ENCODE results near the gene CRELD2. TPM values are rescaled to one million over a fixed set of nuclear protein-coding genes. Genes with fewer than 3 reads are reported as not detected.

Gene CRELD2
- polyA plus RNA-seq (83.2 and 97.3 TPM in 2 replicates), polyA minus RNA-seq (29.0 and 29.8 TPM in 2 replicates)

- peaks cover 2% of the 10 kb centered on the region for H4K20me1 ChIP-seq (ENCODE audit: insufficient read depth)
- peaks cover 10% of the 10 kb centered on the region for H3K79me2 ChIP-seq (replicated peaks; ENCODE audit: insufficient read depth, low read length)
- peak within 1 kb of the TSS; percentile 85 for H2AFZ ChIP-seq (ENCODE audit: low read depth, low read length)
- peak within 1 kb of the TSS; percentile 92 for H3K27ac ChIP-seq (ENCODE audit: low read length)
- peak within 1 kb of the TSS; percentile 68 for H3K4me2 ChIP-seq (ENCODE audit: low read length)
- TF ChIP-seq EZH2 (IDR thresholded peaks at IDR 0.05; ENCODE audit: borderline replicate concordance, insufficient read depth, low read length, poor library complexity, severe bottlenecking), result no peak
- TF ChIP-seq REST (IDR thresholded peaks at IDR 0.05; ENCODE audit: borderline replicate concordance), result peak; percentile 42
- peak; percentile 65 for TF ChIP-seq EP300 (conservative IDR thresholded peaks at IDR 0.05; ENCODE audit: poor library complexity, severe bottlenecking)
- TF ChIP-seq POLR2AphosphoS5 (IDR thresholded peaks at IDR 0.05), result peak; percentile 72
- peak; percentile 25 for TF ChIP-seq RAD21 (conservative IDR thresholded peaks at IDR 0.05)
- TF ChIP-seq MXI1 (conservative IDR thresholded peaks at IDR 0.05; ENCODE audit: poor library complexity, severe bottlenecking), result peak; percentile 71
- TF ChIP-seq SMC3 (conservative IDR thresholded peaks at IDR 0.05; ENCODE audit: poor library complexity), result no peak
- TF ChIP-seq CTCF (IDR thresholded peaks at IDR 0.05; ENCODE audit: poor library complexity, severe bottlenecking), result peak; percentile 41
- peak; percentile 62 for TF ChIP-seq TAF1 (IDR thresholded peaks at IDR 0.05; ENCODE audit: low read depth)
- H3K4me3 ChIP-seq (ENCODE audit: low read length), result peak within 1 kb of the TSS; percentile 84
- H3K27me3 ChIP-seq (ENCODE audit: insufficient read depth, low read depth, low read length), result no peaks in the 10 kb centered on the region
- no peaks in the 10 kb centered on the region for H3K36me3 ChIP-seq (ENCODE audit: insufficient read depth, low read length)
- H3F3A ChIP-seq (ENCODE audit: insufficient read depth, low read length, poor library complexity, severe bottlenecking), result no peaks in the 10 kb centered on the region
- no peaks in the 10 kb centered on the region for H3K9me3 ChIP-seq (ENCODE audit: low read length)
- H3K9me2 ChIP-seq (ENCODE audit: insufficient read depth, low read length), result no peaks in the 10 kb centered on the region
- H3K9ac ChIP-seq (ENCODE audit: low read length), result peak within 1 kb of the TSS; percentile 94
Measured at GRCh38 chr22:49917974-49918910, at the start of gene CRELD2, which contains the start of gene ALG12. TSS of gene CRELD2 (plus strand) at chr22:49918634. CDS start at chr22:49918770, 136 bp downstream. TSS of gene ALG12 (minus strand) at chr22:49918438. CDS start at chr22:49913765, 4,673 bp downstream.

- Histone ChIP-seq H3K9me3 (ENCODE audit: low read length) (peaks cover 15% of the 10 kb centered on the region), H4K20me1 (ENCODE audit: insufficient read depth) (no peaks in the 10 kb centered on the region), H3F3A (ENCODE audit: insufficient read depth, low read length, poor library complexity, severe bottlenecking) (no peaks in the 10 kb centered on the region), H3K27me3 (ENCODE audit: insufficient read depth, low read depth, low read length) (no peaks in the 10 kb centered on the region), H3K9me2 (ENCODE audit: insufficient read depth, low read length) (no peaks in the 10 kb centered on the region), H3K79me2 (replicated peaks; ENCODE audit: insufficient read depth, low read length) (peaks cover 91% of the 10 kb centered on the region), H3K9ac (ENCODE audit: low read length) (no peak overlapping the region), H3K4me3 (ENCODE audit: low read length) (no peak overlapping the region), H3K36me3 (ENCODE audit: insufficient read depth, low read length) (no peaks in the 10 kb centered on the region), H3K27ac (ENCODE audit: low read length) (no peak overlapping the region), H2AFZ (ENCODE audit: low read depth, low read length) (no peak overlapping the region), H3K4me2 (ENCODE audit: low read length) (no peak overlapping the region)
- TF ChIP-seq SMC3 (conservative IDR thresholded peaks at IDR 0.05; ENCODE audit: poor library complexity) (no peak), REST (IDR thresholded peaks at IDR 0.05; ENCODE audit: borderline replicate concordance) (no peak), EZH2 (IDR thresholded peaks at IDR 0.05; ENCODE audit: borderline replicate concordance, insufficient read depth, low read length, poor library complexity, severe bottlenecking) (no peak), EP300 (conservative IDR thresholded peaks at IDR 0.05; ENCODE audit: poor library complexity, severe bottlenecking) (no peak), MXI1 (conservative IDR thresholded peaks at IDR 0.05; ENCODE audit: poor library complexity, severe bottlenecking) (no peak), POLR2AphosphoS5 (IDR thresholded peaks at IDR 0.05) (no peak), TAF1 (IDR thresholded peaks at IDR 0.05; ENCODE audit: low read depth) (no peak), RAD21 (conservative IDR thresholded peaks at IDR 0.05) (no peak), CTCF (IDR thresholded peaks at IDR 0.05; ENCODE audit: poor library complexity, severe bottlenecking) (no peak)
Measured at GRCh38 chr22:49869086-49869830, 49.2 kb upstream of the CRELD2 start.

Data from neural cell (in vitro differentiated cells).